HepG2 (cell line): Measurements from ENCODE around the gene SERTM1. TPM values are rescaled to one million over a fixed set of nuclear protein-coding genes. Genes with fewer than 3 reads are reported as not detected.

Experiments used
- ATAC-seq: fragments of 200-7000 bp; cut with Tn5 transposase; 3 replicates; pipeline ENCODE4 v1.9.1; 2020; ENCODE audit warnings: mild to moderate bottlenecking, moderate library complexity
- BruUV-seq: library from RNA; stranded (reverse); fragments of 400-500 nt; replicated peaks from 2 replicates; lab custom pipeline; 2021; lab: Mats Ljungman, UMichigan
- CTCF ChIA-PET: fragments of 300-600 bp; formaldehyde crosslinking; extraction: SDS; loops from one replicate; lab custom pipeline; 2021; ENCODE audit warnings: low total read pairs, inconsistent platforms, low intra/inter-chr PET ratio; lab: Yijun Ruan, JAX
- POLR2A ChIA-PET: fragments of 350-600 bp; sonication (Branson Sonifier 250); formaldehyde crosslinking; loops from one replicate; lab custom pipeline; 2020; ENCODE audit warnings: antibody characterized with exemption, inconsistent platforms; lab: Yijun Ruan, JAX
- DNase-seq: peaks from one replicate; pipeline ENCODE4 v3.0.0-alpha.2; 2015; ENCODE audit warnings: low spot score
- FAIRE-seq: peaks from 3 replicates; lab custom pipeline; 2011; peaks lifted over from hg19 to GRCh38; lab: Jason Lieb, UNC
- H2AFZ ChIP-seq: one replicate; pipeline ENCODE4 v1.6.1; 2011; ENCODE audit warnings: low read length, inconsistent platforms
- H3K27ac ChIP-seq: fragments of 300-600 bp; 3 replicates; pipeline ENCODE4 v1.8.0; 2011; ENCODE audit warnings: mixed run types, mild to moderate bottlenecking, mixed read lengths, low read length, inconsistent platforms; ENCODE audit not compliant: insufficient read depth; ENCODE audit errors: extremely low read length
- H3K27me3 ChIP-seq, 2 experiments: fragments of 200-600 bp in 1 of 2; 2 replicates in 1 of 2; 3 replicates in 1 of 2; pipeline versions ENCODE4 v1.6.0 to v1.8.0; 2011; ENCODE audit warnings: low read length in 2 of 2, mild to moderate bottlenecking in 2 of 2, moderate library complexity in 2 of 2, inconsistent platforms in 1 of 2; ENCODE audit not compliant: insufficient read depth in 2 of 2, control insufficient read depth in 1 of 2
- H3K36me3 ChIP-seq, 2 experiments: fragments of 200-600 bp in 1 of 2; replicated peaks in 1 of 2; 2 replicates in 1 of 2; 3 replicates in 1 of 2; pipeline versions ENCODE4 v1.5.1 to v1.8.0; 2011; ENCODE audit warnings: low read length in 2 of 2, inconsistent platforms in 1 of 2; ENCODE audit not compliant: insufficient read depth in 2 of 2, control insufficient read depth in 1 of 2
- H3K4me1 ChIP-seq: 2 replicates; pipeline ENCODE4 v1.5.1; 2012; ENCODE audit warnings: low read length, inconsistent platforms; ENCODE audit not compliant: insufficient read depth
- H3K4me2 ChIP-seq: 2 replicates; pipeline ENCODE4 v1.6.0; 2011; ENCODE audit warnings: low read depth, low read length, inconsistent platforms
- H3K4me3 ChIP-seq, 3 experiments: fragments of 200-600 bp in 1 of 3; sonication (generic), shearing (Covaris generic) in 1 of 3; replicated peaks in 1 of 3; 2 replicates each; pipeline ENCODE4 v1.5.1; 2011 to 2016; ENCODE audit warnings: low read length in 3 of 3, inconsistent platforms in 2 of 3, low read depth in 2 of 3, mild to moderate bottlenecking in 2 of 3, control low read depth in 1 of 3, mixed read lengths in 1 of 3; ENCODE audit not compliant: insufficient read depth in 1 of 3
- H3K79me2 ChIP-seq: one replicate; pipeline ENCODE4 v1.6.1; 2011; ENCODE audit warnings: low read length, inconsistent platforms; ENCODE audit not compliant: insufficient read depth
- H3K9ac ChIP-seq: 2 replicates; pipeline ENCODE4 v1.6.0; 2011; ENCODE audit warnings: mild to moderate bottlenecking, low read depth, low read length, inconsistent platforms; ENCODE audit not compliant: insufficient read depth
- H3K9me3 ChIP-seq: 2 replicates; pipeline ENCODE4 v1.5.1; 2012; ENCODE audit warnings: mild to moderate bottlenecking, low read length
- H4K20me1 ChIP-seq: 2 replicates; pipeline ENCODE4 v1.6.0; 2011; ENCODE audit warnings: inconsistent platforms, mild to moderate bottlenecking, low read length, moderate library complexity; ENCODE audit not compliant: insufficient read depth
- DMTF1 ChIP-seq: sonication (generic); formaldehyde crosslinking; IDR thresholded peaks from 2 replicates; pipeline ENCODE4 v1.4.0; 2020; ENCODE audit warnings: mild to moderate bottlenecking, missing genetic modification reagents
- DNMT1 ChIP-seq: sonication (generic); formaldehyde crosslinking; IDR thresholded peaks from 2 replicates; pipeline ENCODE4 v1.5.1; 2020; ENCODE audit warnings: mild to moderate bottlenecking, missing genetic modification reagents
- MAFK ChIP-seq, 2 experiments: IDR thresholded peaks in 1 of 2; conservative IDR thresholded peaks in 1 of 2; 2 replicates each; pipeline ENCODE4 v1.6.1; 2011; ENCODE audit warnings: improper control_type of control experiment in 2 of 2, low read length in 2 of 2
- MIER3 ChIP-seq: IDR thresholded peaks from 2 replicates; pipeline ENCODE4 v1.6.1; 2016; ENCODE audit warnings: missing compliant biosample characterization, borderline replicate concordance
- RCOR2 ChIP-seq: IDR thresholded peaks from 2 replicates; pipeline ENCODE4 v1.6.1; 2016; ENCODE audit warnings: missing biosample characterization, missing genetic modification reagents
- RFX3 ChIP-seq: IDR thresholded peaks from 2 replicates; pipeline ENCODE4 v1.6.1; 2016; ENCODE audit warnings: missing biosample characterization, missing genetic modification reagents
- ZBTB1 ChIP-seq: sonication (generic); formaldehyde crosslinking; IDR thresholded peaks from 2 replicates; pipeline ENCODE4 v1.4.0; 2020; ENCODE audit warnings: missing genetic modification reagents, borderline replicate concordance
- ZNF670 ChIP-seq: sonication (generic); formaldehyde crosslinking; IDR thresholded peaks from 2 replicates; pipeline ENCODE4 v1.8.0; 2022; ENCODE audit warnings: mild to moderate bottlenecking, missing genetic modification reagents, borderline replicate concordance
- ZNF773 ChIP-seq: sonication (generic); formaldehyde crosslinking; IDR thresholded peaks from 2 replicates; pipeline ENCODE4 v1.4.0; 2020; ENCODE audit warnings: missing genetic modification reagents, borderline replicate concordance
- ZNF782 ChIP-seq: sonication (generic); formaldehyde crosslinking; IDR thresholded peaks from 2 replicates; pipeline ENCODE4 v1.4.0; 2020; ENCODE audit warnings: missing genetic modification reagents, mild to moderate bottlenecking, borderline replicate concordance
- WGBS: methylation state at CpG from one replicate; pipeline ENCODE4 v1.1.6; 2017; ENCODE audit warnings: low lambda C conversion rate; 5-methylcytosine and 5-hydroxymethylcytosine counted together
- in situ Hi-C: cut with HindIII; loops from 2 replicates; pipeline ENCODE4 v1.10.0; 2017; ENCODE audit warnings: low pct_unique_long_range_greater_than_20kb; ENCODE audit not compliant: extremely low pct_ligation_motif_present
- intact Hi-C: fragments of 100-400 bp; cut with micrococcal nuclease; formaldehyde crosslinking; loops from one replicate; pipeline ENCODE4 v1.10.0; 2022; ENCODE audit not compliant: unreplicated experiment
- polyA plus RNA-seq, 8 experiments: library from polyadenylated mRNA; depleted of rRNA in 3 of 8; stranded (reverse) in 7 of 8; unstranded in 1 of 8; fragments of >200 nt; fragmentation: Illumina TruSeq in 4 of 8; extraction: Trizol in 4 of 8; gene quantifications; 2 replicates each; pipeline versions ENCODE4 v1.2.1 to v1.2.3, GENCODE V29; 2011 to 2016; ENCODE audit warnings: low read depth in 4 of 8, missing spikeins in 1 of 8, mixed read lengths in 1 of 8; ENCODE audit not compliant: insufficient read depth in 1 of 8
- total RNA-seq, 5 experiments: library from RNA; depleted of rRNA; stranded (reverse); fragments of >200 nt; fragmentation: Illumina TruSeq; extraction: Trizol; gene quantifications; 2 replicates each; pipeline ENCODE4 v1.2.3, GENCODE V29; 2016; ENCODE audit warnings: low read depth in 1 of 5

Gene SERTM1
- total and polyA plus RNA-seq, 2 of the 13 experiments (the other 11 are each of a cell fraction or from before 2014, with no cell fraction given), result not detected

- Histone ChIP-seq H2AFZ (no peak overlapping the region), H3K4me2 (no peak overlapping the region), H3K4me1 (no peaks in the 10 kb centered on the region; the same call in 1 of the 2 replicates), H3K79me2 (no peaks in the 10 kb centered on the region), H3K27ac (no peak overlapping the region), H3K36me3 (no peaks in the 10 kb centered on the region), H4K20me1 (no peaks in the 10 kb centered on the region), H3K9ac (no peak overlapping the region), H3K9me3 (no peaks in the 10 kb centered on the region), H3K27me3 (peaks cover 0 to 6% of the 10 kb centered on the region in 2 experiments; a peak in 1 of 5 replicates), H3K4me3 (no peak overlapping the region)
- ChIA-PET CTCF (no interaction called here), POLR2A (no interaction called here)
- 0% methylated on average over 1 of the region's 1 CpG for WGBS
- DNase-seq (no peak), ATAC-seq (no peak), FAIRE-seq (no peak)
- in situ Hi-C loops (no loop called here), intact Hi-C loops (no loop called here)
- TF ChIP-seq DNMT1 (CRISPR knock-in tag) (no peak), MAFK (conservative IDR thresholded peaks at IDR 0.05 in 1 of 2, IDR thresholded peaks at IDR 0.05 in 1 of 2; ENCODE audit: low read length in 2 of 2) (peak in 1 of 2 experiments; percentile 33; a peak in 1 of 4 replicates), RFX3 (no peak)
- BruUV-seq, result no TSS peak
Measured at GRCh38 chr13:36715841-36716240, 42.0 kb downstream of the SERTM1 start.

- no peak overlapping the region for H3K4me2 ChIP-seq
- H3K4me3 ChIP-seq, result no peak overlapping the region
- 69% methylated on average over 2 of the region's 2 CpGs for WGBS
- no peak overlapping the region for H3K9ac ChIP-seq
- BruUV-seq, result no TSS peak
- FAIRE-seq (no peak), DNase-seq (no peak), ATAC-seq (no peak)
- CTCF ChIA-PET, result no interaction called here
- no peak overlapping the region for H2AFZ ChIP-seq
- H3K79me2 ChIP-seq, result no peaks in the 10 kb centered on the region
- no peaks in the 10 kb centered on the region for H4K20me1 ChIP-seq
- H3K9me3 ChIP-seq, result no peaks in the 10 kb centered on the region
- in situ Hi-C loops (no loop called here), intact Hi-C loops (no loop called here)
- no peak overlapping the region for H3K27ac ChIP-seq
- no peaks in the 10 kb centered on the region for H3K36me3 ChIP-seq
- H3K27me3 ChIP-seq, result peaks cover 0 to 3% of the 10 kb centered on the region in 2 experiments; a peak in 1 of 5 replicates
- no peak for TF ChIP-seq ZNF773 (CRISPR knock-in tag)
- no peak for TF ChIP-seq ZNF782 (CRISPR knock-in tag)
- TF ChIP-seq MIER3 (CRISPR knock-in tag), result no peak
- TF ChIP-seq ZBTB1 (CRISPR knock-in tag), result no peak
- no peak for TF ChIP-seq DMTF1 (CRISPR knock-in tag)
- no peak for TF ChIP-seq RCOR2 (CRISPR knock-in tag)
- TF ChIP-seq ZNF670 (CRISPR knock-in tag), result no peak
- no peaks in the 10 kb centered on the region; the same call in 1 of the 2 replicates for H3K4me1 ChIP-seq
- POLR2A ChIA-PET, result no interaction called here
Measured at GRCh38 chr13:36717017-36717416, 43.2 kb downstream of the SERTM1 start.
